HepG2 (cell line): ENCODE data around the gene SMIM29. TPM values are rescaled to one million over a fixed set of nuclear protein-coding genes. Genes with fewer than 3 reads are reported as not detected.

Experiments
- AGO1 ChIP-seq: fragments of 200-400 bp; formaldehyde crosslinking; IDR thresholded peaks from 2 replicates; pipeline ENCODE4 v1.6.1; 2017; ENCODE audit warnings: mild to moderate bottlenecking, low read depth, low read length, moderate library complexity; ENCODE audit not compliant: poor library complexity, severe bottlenecking
- ARID4A ChIP-seq: sonication (generic); formaldehyde crosslinking; IDR thresholded peaks from 2 replicates; pipeline ENCODE4 v1.5.0; 2020; ENCODE audit warnings: mild to moderate bottlenecking, missing genetic modification reagents, borderline replicate concordance
- CENPX ChIP-seq: sonication (generic); formaldehyde crosslinking; IDR thresholded peaks from 2 replicates; pipeline ENCODE4 v1.9.0; 2021; ENCODE audit warnings: mild to moderate bottlenecking, missing genetic modification reagents, moderate library complexity
- MED8 ChIP-seq: sonication (generic); formaldehyde crosslinking; IDR thresholded peaks from 2 replicates; pipeline ENCODE4 v1.8.1; 2023; ENCODE audit warnings: mild to moderate bottlenecking, missing genetic modification reagents; ENCODE audit not compliant: insufficient replicate concordance
- NCOA2 ChIP-seq: sonication (generic); formaldehyde crosslinking; IDR thresholded peaks from 2 replicates; pipeline ENCODE4 v1.8.0; 2022; ENCODE audit warnings: inconsistent platforms
- NCOR1 ChIP-seq: fragments of 200-600 bp; sonication (generic); IDR thresholded peaks from 2 replicates; pipeline ENCODE4 v1.7.0; 2017; ENCODE audit warnings: antibody characterized with exemption, low read length, borderline replicate concordance
- NRL ChIP-seq: sonication (generic); formaldehyde crosslinking; IDR thresholded peaks from 2 replicates; pipeline ENCODE4 v1.5.0; 2020; ENCODE audit warnings: missing genetic modification reagents, mild to moderate bottlenecking, moderate library complexity, borderline replicate concordance
- ZNF101 ChIP-seq: sonication (generic); formaldehyde crosslinking; IDR thresholded peaks from 2 replicates; pipeline ENCODE4 v1.4.0; 2020; ENCODE audit warnings: mild to moderate bottlenecking, low read depth, missing genetic modification reagents, borderline replicate concordance
- ZNF124 ChIP-seq: sonication (generic); formaldehyde crosslinking; IDR thresholded peaks from 2 replicates; pipeline ENCODE4 v1.4.0; 2020; ENCODE audit warnings: missing genetic modification reagents
- ZNF205 ChIP-seq: IDR thresholded peaks from 2 replicates; pipeline ENCODE4 v1.6.1; 2018; ENCODE audit warnings: missing biosample characterization, missing genetic modification reagents
- ZNF251 ChIP-seq: sonication (generic); formaldehyde crosslinking; IDR thresholded peaks from 2 replicates; pipeline ENCODE4 v1.9.0; 2021; ENCODE audit warnings: mild to moderate bottlenecking, missing genetic modification reagents
- ZNF691 ChIP-seq: sonication (generic); formaldehyde crosslinking; IDR thresholded peaks from 2 replicates; pipeline ENCODE4 v1.4.0; 2020; ENCODE audit warnings: missing genetic modification reagents, low read depth, mild to moderate bottlenecking, borderline replicate concordance
- ZNF780A ChIP-seq: sonication (generic); formaldehyde crosslinking; IDR thresholded peaks from 2 replicates; pipeline ENCODE4 v1.8.0; 2022; ENCODE audit warnings: mild to moderate bottlenecking, missing genetic modification reagents, moderate library complexity
- polyA plus RNA-seq, 8 experiments: library from polyadenylated mRNA; depleted of rRNA in 3 of 8; stranded (reverse) in 7 of 8; unstranded in 1 of 8; fragments of >200 nt; fragmentation: Illumina TruSeq in 4 of 8; extraction: Trizol in 4 of 8; gene quantifications; 2 replicates each; pipeline versions ENCODE4 v1.2.1 to v1.2.3, GENCODE V29; 2011 to 2016; ENCODE audit warnings: low read depth in 4 of 8, missing spikeins in 1 of 8, mixed read lengths in 1 of 8; ENCODE audit not compliant: insufficient read depth in 1 of 8
- total RNA-seq, 5 experiments: library from RNA; depleted of rRNA; stranded (reverse); fragments of >200 nt; fragmentation: Illumina TruSeq; extraction: Trizol; gene quantifications; 2 replicates each; pipeline ENCODE4 v1.2.3, GENCODE V29; 2016; ENCODE audit warnings: low read depth in 1 of 5
- TF ChIP-seq, protein P1 (sequence below): sonication (generic); formaldehyde crosslinking; IDR thresholded peaks from 2 replicates; pipeline ENCODE4 v1.8.0; 2022; ENCODE audit warnings: missing genetic modification reagents, mild to moderate bottlenecking, borderline replicate concordance
- TF ChIP-seq, protein P2 (sequence below): IDR thresholded peaks from 2 replicates; pipeline ENCODE4 v1.6.1; 2016; ENCODE audit warnings: low read depth, missing genetic modification reagents, missing compliant biosample characterization

The SMIM29 gene
- total and polyA plus RNA-seq, 2 of the 13 experiments (the other 11 are each of a cell fraction or from before 2014, with no cell fraction given), result 8.8 to 15.3 TPM

DNA sequence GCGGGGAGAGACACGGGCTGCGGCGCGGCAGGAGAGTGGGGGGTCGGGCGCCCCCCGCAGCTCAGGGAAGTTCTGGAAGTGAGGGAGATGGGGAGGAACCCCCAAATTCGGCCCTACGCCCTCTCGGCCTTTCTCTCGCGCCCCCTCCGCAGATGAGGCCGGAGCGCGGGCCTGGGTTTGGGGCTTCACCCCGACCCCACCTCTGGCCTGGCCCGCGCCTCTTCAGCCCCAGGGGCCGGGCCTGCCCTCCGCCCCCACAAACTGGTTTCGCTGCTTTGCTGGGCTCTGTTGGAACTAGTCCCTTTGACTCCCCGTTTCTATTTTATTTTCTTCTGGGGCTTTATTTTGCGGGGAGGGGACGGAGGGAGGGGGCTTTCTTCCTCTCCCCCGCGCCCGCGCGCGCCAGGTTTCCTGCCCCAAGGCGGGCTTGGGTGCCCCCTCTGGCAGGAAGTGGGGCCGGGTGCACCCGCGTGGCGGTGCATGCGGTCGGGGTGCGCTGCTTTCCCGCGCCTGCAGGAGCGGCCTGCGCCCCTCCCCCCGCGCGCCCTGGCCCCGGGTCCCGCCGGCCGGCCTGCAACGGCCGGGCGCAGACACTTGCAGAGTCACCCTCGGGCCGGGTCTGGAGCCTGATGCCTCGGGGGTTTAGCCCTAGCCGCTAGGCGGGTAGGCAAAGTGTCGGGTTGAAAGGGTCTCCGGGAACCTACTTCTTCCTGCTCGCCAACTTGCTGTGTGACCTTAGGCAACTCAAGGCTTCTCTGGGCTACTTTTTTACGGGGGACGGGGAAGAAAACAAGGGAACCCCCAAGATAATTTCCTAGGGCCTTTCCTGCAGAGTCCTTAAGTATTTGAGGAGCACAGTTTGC is 10.9 kb downstream of the SMIM29 start (continued):
- TF ChIP-seq ARID4A (CRISPR knock-in tag) (peak; percentile 79; the same call in 1 of the 2 replicates), CENPX (CRISPR knock-in tag) (peak; percentile 79; the same call in 1 of the 2 replicates), ZNF205 (peak; percentile 86; the same call in 1 of the 2 replicates), NCOA2 (CRISPR knock-in tag) (peak; percentile 67; the same call in 1 of the 2 replicates), NCOR1 (no peak), ZNF101 (CRISPR knock-in tag) (0 out of 2 replicates have a peak, but pooled peaks have one; percentile 85), NRL (CRISPR knock-in tag) (peak; percentile 97), MED8 (CRISPR knock-in tag) (peak; percentile 87), ZNF691 (CRISPR knock-in tag) (peak; percentile 92; the same call in 1 of the 2 replicates), AGO1 (no peak), ZNF124 (CRISPR knock-in tag) (peak; percentile 90; the same call in 1 of the 2 replicates), ZNF780A (no peak), ZNF251 (CRISPR knock-in tag) (peak; percentile 98; the same call in 1 of the 2 replicates)
- TF ChIP-seq, protein P1, sequence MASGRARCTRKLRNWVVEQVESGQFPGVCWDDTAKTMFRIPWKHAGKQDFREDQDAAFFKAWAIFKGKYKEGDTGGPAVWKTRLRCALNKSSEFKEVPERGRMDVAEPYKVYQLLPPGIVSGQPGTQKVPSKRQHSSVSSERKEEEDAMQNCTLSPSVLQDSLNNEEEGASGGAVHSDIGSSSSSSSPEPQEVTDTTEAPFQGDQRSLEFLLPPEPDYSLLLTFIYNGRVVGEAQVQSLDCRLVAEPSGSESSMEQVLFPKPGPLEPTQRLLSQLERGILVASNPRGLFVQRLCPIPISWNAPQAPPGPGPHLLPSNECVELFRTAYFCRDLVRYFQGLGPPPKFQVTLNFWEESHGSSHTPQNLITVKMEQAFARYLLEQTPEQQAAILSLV (CRISPR knock-in tag), result peak; percentile 97
- TF ChIP-seq, protein P2, sequence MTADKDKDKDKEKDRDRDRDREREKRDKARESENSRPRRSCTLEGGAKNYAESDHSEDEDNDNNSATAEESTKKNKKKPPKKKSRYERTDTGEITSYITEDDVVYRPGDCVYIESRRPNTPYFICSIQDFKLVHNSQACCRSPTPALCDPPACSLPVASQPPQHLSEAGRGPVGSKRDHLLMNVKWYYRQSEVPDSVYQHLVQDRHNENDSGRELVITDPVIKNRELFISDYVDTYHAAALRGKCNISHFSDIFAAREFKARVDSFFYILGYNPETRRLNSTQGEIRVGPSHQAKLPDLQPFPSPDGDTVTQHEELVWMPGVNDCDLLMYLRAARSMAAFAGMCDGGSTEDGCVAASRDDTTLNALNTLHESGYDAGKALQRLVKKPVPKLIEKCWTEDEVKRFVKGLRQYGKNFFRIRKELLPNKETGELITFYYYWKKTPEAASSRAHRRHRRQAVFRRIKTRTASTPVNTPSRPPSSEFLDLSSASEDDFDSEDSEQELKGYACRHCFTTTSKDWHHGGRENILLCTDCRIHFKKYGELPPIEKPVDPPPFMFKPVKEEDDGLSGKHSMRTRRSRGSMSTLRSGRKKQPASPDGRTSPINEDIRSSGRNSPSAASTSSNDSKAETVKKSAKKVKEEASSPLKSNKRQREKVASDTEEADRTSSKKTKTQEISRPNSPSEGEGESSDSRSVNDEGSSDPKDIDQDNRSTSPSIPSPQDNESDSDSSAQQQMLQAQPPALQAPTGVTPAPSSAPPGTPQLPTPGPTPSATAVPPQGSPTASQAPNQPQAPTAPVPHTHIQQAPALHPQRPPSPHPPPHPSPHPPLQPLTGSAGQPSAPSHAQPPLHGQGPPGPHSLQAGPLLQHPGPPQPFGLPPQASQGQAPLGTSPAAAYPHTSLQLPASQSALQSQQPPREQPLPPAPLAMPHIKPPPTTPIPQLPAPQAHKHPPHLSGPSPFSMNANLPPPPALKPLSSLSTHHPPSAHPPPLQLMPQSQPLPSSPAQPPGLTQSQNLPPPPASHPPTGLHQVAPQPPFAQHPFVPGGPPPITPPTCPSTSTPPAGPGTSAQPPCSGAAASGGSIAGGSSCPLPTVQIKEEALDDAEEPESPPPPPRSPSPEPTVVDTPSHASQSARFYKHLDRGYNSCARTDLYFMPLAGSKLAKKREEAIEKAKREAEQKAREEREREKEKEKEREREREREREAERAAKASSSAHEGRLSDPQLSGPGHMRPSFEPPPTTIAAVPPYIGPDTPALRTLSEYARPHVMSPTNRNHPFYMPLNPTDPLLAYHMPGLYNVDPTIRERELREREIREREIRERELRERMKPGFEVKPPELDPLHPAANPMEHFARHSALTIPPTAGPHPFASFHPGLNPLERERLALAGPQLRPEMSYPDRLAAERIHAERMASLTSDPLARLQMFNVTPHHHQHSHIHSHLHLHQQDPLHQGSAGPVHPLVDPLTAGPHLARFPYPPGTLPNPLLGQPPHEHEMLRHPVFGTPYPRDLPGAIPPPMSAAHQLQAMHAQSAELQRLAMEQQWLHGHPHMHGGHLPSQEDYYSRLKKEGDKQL (CRISPR knock-in tag), result no peak
